Measurements from ENCODE around the gene AQP1.

DNA sequence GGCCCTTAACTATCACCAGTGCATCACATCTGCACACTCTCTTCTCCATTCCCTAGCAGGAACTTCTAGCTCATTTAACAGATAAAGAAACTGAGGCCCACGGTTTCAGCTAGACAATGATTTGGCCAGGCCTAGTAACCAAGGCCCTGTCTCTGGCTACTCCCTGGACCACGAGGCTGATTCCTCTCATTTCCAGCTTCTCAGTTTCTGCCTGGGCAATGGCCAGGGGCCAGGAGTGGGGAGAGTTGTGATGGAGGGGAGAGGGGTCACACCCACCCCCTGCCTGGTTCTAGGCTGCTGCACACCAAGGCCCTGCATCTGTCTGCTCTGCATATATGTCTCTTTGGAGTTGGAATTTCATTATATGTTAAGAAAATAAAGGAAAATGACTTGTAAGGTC lies 13.5 kb downstream of the AQP1 start:
- TF ChIP-seq, protein P1, sequence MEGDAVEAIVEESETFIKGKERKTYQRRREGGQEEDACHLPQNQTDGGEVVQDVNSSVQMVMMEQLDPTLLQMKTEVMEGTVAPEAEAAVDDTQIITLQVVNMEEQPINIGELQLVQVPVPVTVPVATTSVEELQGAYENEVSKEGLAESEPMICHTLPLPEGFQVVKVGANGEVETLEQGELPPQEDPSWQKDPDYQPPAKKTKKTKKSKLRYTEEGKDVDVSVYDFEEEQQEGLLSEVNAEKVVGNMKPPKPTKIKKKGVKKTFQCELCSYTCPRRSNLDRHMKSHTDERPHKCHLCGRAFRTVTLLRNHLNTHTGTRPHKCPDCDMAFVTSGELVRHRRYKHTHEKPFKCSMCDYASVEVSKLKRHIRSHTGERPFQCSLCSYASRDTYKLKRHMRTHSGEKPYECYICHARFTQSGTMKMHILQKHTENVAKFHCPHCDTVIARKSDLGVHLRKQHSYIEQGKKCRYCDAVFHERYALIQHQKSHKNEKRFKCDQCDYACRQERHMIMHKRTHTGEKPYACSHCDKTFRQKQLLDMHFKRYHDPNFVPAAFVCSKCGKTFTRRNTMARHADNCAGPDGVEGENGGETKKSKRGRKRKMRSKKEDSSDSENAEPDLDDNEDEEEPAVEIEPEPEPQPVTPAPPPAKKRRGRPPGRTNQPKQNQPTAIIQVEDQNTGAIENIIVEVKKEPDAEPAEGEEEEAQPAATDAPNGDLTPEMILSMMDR (IDR thresholded peaks at IDR 0.05; ENCODE audit: borderline replicate concordance, extremely low read depth, low read length, poor library complexity, severe bottlenecking), result no peak
- TF ChIP-seq EZH2 (IDR thresholded peaks at IDR 0.05; ENCODE audit: borderline replicate concordance, low read depth, low read length, severe bottlenecking), result no peak

All from DND-41 (cell line).